Testis (tissue), 3 donors: ENCODE measurements around the gene CNTN4. TPM values are rescaled to one million over a fixed set of nuclear protein-coding genes. Genes with fewer than 3 reads are reported as not detected.

ENCODE experiments used
- DNase-seq: peaks from one replicate; pipeline ENCODE4 v3.0.0-alpha.2; 2019
- H3K27ac ChIP-seq, 2 donors: fragments of 200-600 bp; sonication (generic); one replicate each; pipeline ENCODE4 v1.5.1; 2019
- H3K27me3 ChIP-seq: fragments of 200-600 bp; sonication (generic); one replicate; pipeline ENCODE4 v1.5.1; 2019
- H3K36me3 ChIP-seq: fragments of 200-600 bp; sonication (generic); one replicate; pipeline ENCODE4 v1.5.1; 2017; ENCODE audit warnings: low read depth; ENCODE audit errors: missing control alignments
- H3K4me1 ChIP-seq: fragments of 200-600 bp; sonication (generic); one replicate; pipeline ENCODE4 v1.5.1; 2019
- H3K4me3 ChIP-seq, 2 donors: fragments of 200-600 bp; sonication (generic); one replicate each; pipeline ENCODE4 v1.5.1; 2017 to 2019
- H3K9me3 ChIP-seq: fragments of 200-600 bp; sonication (generic); one replicate; pipeline ENCODE4 v1.5.1; 2017
- CTCF ChIP-seq, 3 experiments: fragments of 450-650 bp in 2 of 3; fragments of 200-600 bp in 1 of 3; sonication (generic) in 1 of 3; IDR thresholded peaks; one replicate each; pipeline ENCODE4 v1.5.1; 2016 to 2019; ENCODE audit warnings: antibody characterized with exemption in 3 of 3, mild to moderate bottlenecking in 2 of 3, moderate library complexity in 1 of 3
- POLR2A ChIP-seq: fragments of 450-650 bp; IDR thresholded peaks from one replicate; pipeline ENCODE4 v1.6.1; 2017; ENCODE audit warnings: antibody characterized with exemption, mild to moderate bottlenecking, moderate library complexity
- WGBS, 2 donors: methylation state at CpG; one replicate each; pipeline ENCODE4 v1.1.5; 2018; 5-methylcytosine and 5-hydroxymethylcytosine counted together
- intact Hi-C: fragments of 100-400 bp; cut with DNase I; formaldehyde crosslinking; loops from one replicate; pipeline ENCODE4 v1.15.1; 2023; ENCODE audit warnings: low total_unique reads
- polyA plus RNA-seq: library from polyadenylated mRNA; stranded (reverse); fragments of 350-450 nt; fragmentation: Illumina TruSeq; extraction: RNeasy Lipid Tissue Mini Kit (QIAGEN cat#74804); gene quantifications from one replicate; pipeline ENCODE4 v1.2.3, GENCODE V29; 2014; ENCODE audit warnings: low read depth, low replicate concordance; ENCODE audit not compliant: insufficient read depth
- total RNA-seq, 2 donors: library from RNA; depleted of rRNA; stranded (reverse); fragments of >200 nt; gene quantifications; one replicate each; pipeline ENCODE4 v1.2.3, GENCODE V29; 2016

CNTN4 gene
- total and polyA plus RNA-seq, 3 donors from 2014 or later: 10.4 to 37.7 (median 19.6) TPM

GRCh38 chr3:2847062-2847841, 748.6 kb downstream of the CNTN4 start:
- TF ChIP-seq CTCF (IDR thresholded peaks at IDR 0.05) (no peak), POLR2A (no peak)
- Histone ChIP-seq H3K4me3 (no peak overlapping the region), H3K27me3 (no peaks in the 10 kb centered on the region), H3K36me3 (no peaks in the 10 kb centered on the region), H3K9me3 (no peaks in the 10 kb centered on the region), H3K4me1 (peaks cover 3% of the 10 kb centered on the region), H3K27ac (no peak overlapping the region)
- no peak for DNase-seq
- intact Hi-C loops: no loop called here
- 45 to 48% methylated on average over 3 of the region's 3 CpGs for WGBS, 2 donors

GRCh38 chr3:2849092-2849491, 750.4 kb downstream of the CNTN4 start:
- TF ChIP-seq CTCF (IDR thresholded peaks at IDR 0.05) (no peak), POLR2A (no peak)
- H3K4me1 ChIP-seq: peaks cover 3% of the 10 kb centered on the region
- H3K36me3 ChIP-seq: no peaks in the 10 kb centered on the region

GRCh38 chr3:2850701-2851100, 752.0 kb downstream of the CNTN4 start:
- Histone ChIP-seq H3K27me3 (no peaks in the 10 kb centered on the region), H3K9me3 (no peaks in the 10 kb centered on the region), H3K4me3 (no peak overlapping the region), H3K4me1 (peaks cover 3% of the 10 kb centered on the region), H3K27ac (no peak overlapping the region), H3K36me3 (no peaks in the 10 kb centered on the region)
- no peak for TF ChIP-seq POLR2A
- intact Hi-C loops: no loop called here
- WGBS, 2 donors: 87 to 92% methylated on average over 2 of the region's 2 CpGs
- no peak for DNase-seq

More at GRCh38 chr3:2849092-2849491, 750.4 kb downstream of the CNTN4 start:
- intact Hi-C loops: no loop called here
- Histone ChIP-seq H3K27me3 (no peaks in the 10 kb centered on the region), H3K27ac (no peak overlapping the region), H3K4me3 (no peak overlapping the region), H3K9me3 (no peaks in the 10 kb centered on the region)
- no peak for DNase-seq

- intact Hi-C loops: no loop called here
- no peaks in the 10 kb centered on the region for H3K36me3 ChIP-seq
- 64 to 78% methylated on average over 3 of the region's 3 CpGs for WGBS, 2 donors
- H3K27ac ChIP-seq: no peak overlapping the region
- no peak for DNase-seq
- H3K4me1 ChIP-seq: peaks cover 3% of the 10 kb centered on the region
- no peak for TF ChIP-seq CTCF (IDR thresholded peaks at IDR 0.05)
- TF ChIP-seq POLR2A: no peak
- no peak overlapping the region for H3K4me3 ChIP-seq
- no peaks in the 10 kb centered on the region for H3K9me3 ChIP-seq
- H3K27me3 ChIP-seq: no peaks in the 10 kb centered on the region
Measured at GRCh38 chr3:2851361-2851760, 752.7 kb downstream of the CNTN4 start.

- WGBS, 2 donors: 36 to 39% methylated on average over 1 of the region's 1 CpG
- intact Hi-C loops: no loop called here
- peak; percentile 56 for DNase-seq
Measured at GRCh38 chr3:2851835-2852234, 753.2 kb downstream of the CNTN4 start.

More at GRCh38 chr3:2851835-2852234, 753.2 kb downstream of the CNTN4 start:
- Histone ChIP-seq H3K36me3 (no peaks in the 10 kb centered on the region), H3K27ac (no peak overlapping the region), H3K4me3 (no peak overlapping the region), H3K27me3 (no peaks in the 10 kb centered on the region), H3K4me1 (peaks cover 3% of the 10 kb centered on the region), H3K9me3 (no peaks in the 10 kb centered on the region)
- TF ChIP-seq CTCF (IDR thresholded peaks at IDR 0.05): no peak
- no peak for TF ChIP-seq POLR2A
